Right lobe of liver (tissue), 4 donors: ENCODE results near the gene CACNA2D3.

Source experiments
- POLR2A ChIP-seq: fragments of 450-650 bp; IDR thresholded peaks from one replicate; pipeline ENCODE4 v1.6.1; 2017; ENCODE audit warnings: antibody characterized with exemption, mild to moderate bottlenecking
- TF ChIP-seq, protein P1 (sequence below), 4 donors: fragments of 200-600 bp in 3 of 4; fragments of 450-650 bp in 1 of 4; IDR thresholded peaks; one replicate each; pipeline versions ENCODE4 v1.5.1 to v1.8.0; 2016 to 2022; ENCODE audit warnings: antibody characterized with exemption in 4 of 4, mild to moderate bottlenecking in 2 of 4
- donor health status: DM: no; HTN: no; CAD: no.
- donor health status: DM: no; HTN: no; CAD: no.
- donor health status: DM: no; HTN: yes; CAD: no.

- TF ChIP-seq, protein P1, sequence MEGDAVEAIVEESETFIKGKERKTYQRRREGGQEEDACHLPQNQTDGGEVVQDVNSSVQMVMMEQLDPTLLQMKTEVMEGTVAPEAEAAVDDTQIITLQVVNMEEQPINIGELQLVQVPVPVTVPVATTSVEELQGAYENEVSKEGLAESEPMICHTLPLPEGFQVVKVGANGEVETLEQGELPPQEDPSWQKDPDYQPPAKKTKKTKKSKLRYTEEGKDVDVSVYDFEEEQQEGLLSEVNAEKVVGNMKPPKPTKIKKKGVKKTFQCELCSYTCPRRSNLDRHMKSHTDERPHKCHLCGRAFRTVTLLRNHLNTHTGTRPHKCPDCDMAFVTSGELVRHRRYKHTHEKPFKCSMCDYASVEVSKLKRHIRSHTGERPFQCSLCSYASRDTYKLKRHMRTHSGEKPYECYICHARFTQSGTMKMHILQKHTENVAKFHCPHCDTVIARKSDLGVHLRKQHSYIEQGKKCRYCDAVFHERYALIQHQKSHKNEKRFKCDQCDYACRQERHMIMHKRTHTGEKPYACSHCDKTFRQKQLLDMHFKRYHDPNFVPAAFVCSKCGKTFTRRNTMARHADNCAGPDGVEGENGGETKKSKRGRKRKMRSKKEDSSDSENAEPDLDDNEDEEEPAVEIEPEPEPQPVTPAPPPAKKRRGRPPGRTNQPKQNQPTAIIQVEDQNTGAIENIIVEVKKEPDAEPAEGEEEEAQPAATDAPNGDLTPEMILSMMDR (IDR thresholded peaks at IDR 0.05), result no peak
- TF ChIP-seq POLR2A, result no peak
These were observed 679.6 kb downstream of the CACNA2D3 start for GRCh38 chr3:54801977-54802376.
